ENCODE measurements around the gene ARMC9.
A peak's percentile ranks its signal among the peaks of the same experiment; 100 is the strongest.

ARMC9 gene

GRCh38 chr2:231183851-231184250 is 14.6 kb upstream of the ARMC9 start:
- H3K4me3 ChIP-seq (ENCODE audit: low read depth, low read length) = no peak overlapping the region
- H3K27ac ChIP-seq (ENCODE audit: extremely low read depth, low read depth, low read length) = no peak overlapping the region
- ChIA-PET CTCF (interaction anchor here (0.7 to 2.1 kb wide), 2 partner anchors 8 to 268 kb away, joined by 3 to 11 read pairs; no protein-coding TSS in a partner anchor), POLR2A (interaction anchor here (1.1 kb wide), 1 partner anchor 10 kb away, joined by 3 read pairs; no protein-coding TSS in a partner anchor)
- H3K9me3 ChIP-seq (ENCODE audit: control insufficient read depth, insufficient read depth, low read depth, low read length) = no peaks in the 10 kb centered on the region
- no peaks in the 10 kb centered on the region for H3K4me1 ChIP-seq (ENCODE audit: control insufficient read depth, insufficient read depth, low read length)
- H3K36me3 ChIP-seq (ENCODE audit: control insufficient read depth in 2 of 2, insufficient read depth in 1 of 2, low read length in 2 of 2) = no peaks in the 10 kb centered on the region
- TF ChIP-seq ZNF548 (tag by site-specific recombination; IDR thresholded peaks at IDR 0.05) = 0 out of 2 replicates have a peak, but pooled peaks have one; percentile 1
- TF ChIP-seq SP3 (tag by site-specific recombination; IDR thresholded peaks at IDR 0.05) = no peak

DNA sequence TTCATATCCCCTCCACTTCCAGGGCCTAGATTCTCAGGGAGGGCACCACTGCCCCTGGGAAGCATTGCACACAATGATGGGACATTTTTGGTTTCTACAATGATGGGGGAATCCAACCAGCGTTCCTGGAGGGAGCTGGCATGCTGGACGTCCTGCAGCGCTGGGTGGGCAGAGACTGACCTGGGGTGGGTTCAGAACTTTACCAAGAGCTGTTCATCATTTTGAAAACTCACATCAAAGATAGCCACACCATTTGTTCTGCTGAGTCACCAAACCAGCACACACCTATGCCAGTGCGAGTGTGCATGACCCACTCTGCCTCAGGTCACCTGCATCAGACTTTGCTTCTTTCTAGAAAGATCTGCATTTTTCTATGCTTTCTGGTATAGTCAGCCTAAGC is 14.1 kb upstream of the ARMC9 start:
- Histone ChIP-seq H3K4me1 (ENCODE audit: control insufficient read depth, insufficient read depth, low read length) (no peaks in the 10 kb centered on the region), H3K27ac (ENCODE audit: extremely low read depth, low read depth, low read length) (no peak overlapping the region), H3K4me3 (ENCODE audit: low read depth, low read length) (no peak overlapping the region), H3K9me3 (ENCODE audit: control insufficient read depth, insufficient read depth, low read depth, low read length) (no peaks in the 10 kb centered on the region), H3K36me3 (ENCODE audit: control insufficient read depth in 2 of 2, insufficient read depth in 1 of 2, low read length in 2 of 2) (no peaks in the 10 kb centered on the region)
- TF ChIP-seq, protein P1, sequence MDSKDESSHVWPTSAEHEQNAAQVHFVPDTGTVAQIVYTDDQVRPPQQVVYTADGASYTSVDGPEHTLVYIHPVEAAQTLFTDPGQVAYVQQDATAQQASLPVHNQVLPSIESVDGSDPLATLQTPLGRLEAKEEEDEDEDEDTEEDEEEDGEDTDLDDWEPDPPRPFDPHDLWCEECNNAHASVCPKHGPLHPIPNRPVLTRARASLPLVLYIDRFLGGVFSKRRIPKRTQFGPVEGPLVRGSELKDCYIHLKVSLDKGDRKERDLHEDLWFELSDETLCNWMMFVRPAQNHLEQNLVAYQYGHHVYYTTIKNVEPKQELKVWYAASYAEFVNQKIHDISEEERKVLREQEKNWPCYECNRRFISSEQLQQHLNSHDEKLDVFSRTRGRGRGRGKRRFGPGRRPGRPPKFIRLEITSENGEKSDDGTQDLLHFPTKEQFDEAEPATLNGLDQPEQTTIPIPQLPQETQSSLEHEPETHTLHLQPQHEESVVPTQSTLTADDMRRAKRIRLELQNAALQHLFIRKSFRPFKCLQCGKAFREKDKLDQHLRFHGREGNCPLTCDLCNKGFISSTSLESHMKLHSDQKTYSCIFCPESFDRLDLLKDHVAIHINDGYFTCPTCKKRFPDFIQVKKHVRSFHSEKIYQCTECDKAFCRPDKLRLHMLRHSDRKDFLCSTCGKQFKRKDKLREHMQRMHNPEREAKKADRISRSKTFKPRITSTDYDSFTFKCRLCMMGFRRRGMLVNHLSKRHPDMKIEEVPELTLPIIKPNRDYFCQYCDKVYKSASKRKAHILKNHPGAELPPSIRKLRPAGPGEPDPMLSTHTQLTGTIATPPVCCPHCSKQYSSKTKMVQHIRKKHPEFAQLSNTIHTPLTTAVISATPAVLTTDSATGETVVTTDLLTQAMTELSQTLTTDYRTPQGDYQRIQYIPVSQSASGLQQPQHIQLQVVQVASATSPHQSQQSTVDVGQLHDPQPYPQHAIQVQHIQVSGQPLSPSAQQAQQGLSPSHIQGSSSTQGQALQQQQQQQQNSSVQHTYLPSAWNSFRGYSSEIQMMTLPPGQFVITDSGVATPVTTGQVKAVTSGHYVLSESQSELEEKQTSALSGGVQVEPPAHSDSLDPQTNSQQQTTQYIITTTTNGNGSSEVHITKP (tag by site-specific recombination; IDR thresholded peaks at IDR 0.05) = peak; percentile 60
- TF ChIP-seq ZNF292 (tag by site-specific recombination; IDR thresholded peaks at IDR 0.05; ENCODE audit: borderline replicate concordance, low read depth) = no peak
- no peak for TF ChIP-seq ZNF585B (tag by site-specific recombination; IDR thresholded peaks at IDR 0.05)
- POLR2A ChIA-PET = interaction anchor here (1.1 kb wide), 1 partner anchor 11 kb away, joined by 3 read pairs; no protein-coding TSS in a partner anchor
- CTCF ChIA-PET = interaction anchor here (0.7 kb wide), 1 partner anchor 268 kb away, joined by 3 read pairs; no protein-coding TSS in a partner anchor

- ChIA-PET CTCF (no interaction called here), POLR2A (no interaction called here)
- Histone ChIP-seq H3K9me3 (ENCODE audit: control insufficient read depth, insufficient read depth, low read depth, low read length) (no peaks in the 10 kb centered on the region), H3K4me1 (ENCODE audit: control insufficient read depth, insufficient read depth, low read length) (no peaks in the 10 kb centered on the region), H3K27ac (ENCODE audit: extremely low read depth, low read depth, low read length) (no peak overlapping the region), H3K36me3 (ENCODE audit: control insufficient read depth in 2 of 2, insufficient read depth in 1 of 2, low read length in 2 of 2) (no peaks in the 10 kb centered on the region), H3K4me3 (ENCODE audit: low read depth, low read length) (no peak overlapping the region)
- TF ChIP-seq, protein P2, sequence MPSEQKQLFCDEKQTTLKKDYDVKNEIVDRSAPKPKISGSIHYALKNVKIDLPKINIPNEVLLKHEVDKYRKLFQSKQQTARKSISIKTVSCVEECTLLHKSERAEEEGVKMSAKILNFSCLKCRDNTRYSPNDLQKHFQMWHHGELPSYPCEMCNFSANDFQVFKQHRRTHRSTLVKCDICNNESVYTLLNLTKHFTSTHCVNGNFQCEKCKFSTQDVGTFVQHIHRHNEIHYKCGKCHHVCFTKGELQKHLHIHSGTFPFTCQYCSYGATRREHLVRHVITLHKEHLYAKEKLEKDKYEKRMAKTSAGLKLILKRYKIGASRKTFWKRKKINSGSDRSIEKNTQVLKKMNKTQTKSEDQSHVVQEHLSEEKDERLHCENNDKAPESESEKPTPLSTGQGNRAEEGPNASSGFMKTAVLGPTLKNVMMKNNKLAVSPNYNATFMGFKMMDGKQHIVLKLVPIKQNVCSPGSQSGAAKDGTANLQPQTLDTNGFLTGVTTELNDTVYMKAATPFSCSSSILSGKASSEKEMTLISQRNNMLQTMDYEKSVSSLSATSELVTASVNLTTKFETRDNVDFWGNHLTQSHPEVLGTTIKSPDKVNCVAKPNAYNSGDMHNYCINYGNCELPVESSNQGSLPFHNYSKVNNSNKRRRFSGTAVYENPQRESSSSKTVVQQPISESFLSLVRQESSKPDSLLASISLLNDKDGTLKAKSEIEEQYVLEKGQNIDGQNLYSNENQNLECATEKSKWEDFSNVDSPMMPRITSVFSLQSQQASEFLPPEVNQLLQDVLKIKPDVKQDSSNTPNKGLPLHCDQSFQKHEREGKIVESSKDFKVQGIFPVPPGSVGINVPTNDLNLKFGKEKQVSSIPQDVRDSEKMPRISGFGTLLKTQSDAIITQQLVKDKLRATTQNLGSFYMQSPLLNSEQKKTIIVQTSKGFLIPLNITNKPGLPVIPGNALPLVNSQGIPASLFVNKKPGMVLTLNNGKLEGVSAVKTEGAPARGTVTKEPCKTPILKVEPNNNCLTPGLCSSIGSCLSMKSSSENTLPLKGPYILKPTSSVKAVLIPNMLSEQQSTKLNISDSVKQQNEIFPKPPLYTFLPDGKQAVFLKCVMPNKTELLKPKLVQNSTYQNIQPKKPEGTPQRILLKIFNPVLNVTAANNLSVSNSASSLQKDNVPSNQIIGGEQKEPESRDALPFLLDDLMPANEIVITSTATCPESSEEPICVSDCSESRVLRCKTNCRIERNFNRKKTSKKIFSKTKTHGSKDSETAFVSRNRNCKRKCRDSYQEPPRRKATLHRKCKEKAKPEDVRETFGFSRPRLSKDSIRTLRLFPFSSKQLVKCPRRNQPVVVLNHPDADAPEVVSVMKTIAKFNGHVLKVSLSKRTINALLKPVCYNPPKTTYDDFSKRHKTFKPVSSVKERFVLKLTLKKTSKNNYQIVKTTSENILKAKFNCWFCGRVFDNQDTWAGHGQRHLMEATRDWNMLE (tag by site-specific recombination; conservative IDR thresholded peaks at IDR 0.05; ENCODE audit: low read depth) = no peak
- TF ChIP-seq, protein P3, sequence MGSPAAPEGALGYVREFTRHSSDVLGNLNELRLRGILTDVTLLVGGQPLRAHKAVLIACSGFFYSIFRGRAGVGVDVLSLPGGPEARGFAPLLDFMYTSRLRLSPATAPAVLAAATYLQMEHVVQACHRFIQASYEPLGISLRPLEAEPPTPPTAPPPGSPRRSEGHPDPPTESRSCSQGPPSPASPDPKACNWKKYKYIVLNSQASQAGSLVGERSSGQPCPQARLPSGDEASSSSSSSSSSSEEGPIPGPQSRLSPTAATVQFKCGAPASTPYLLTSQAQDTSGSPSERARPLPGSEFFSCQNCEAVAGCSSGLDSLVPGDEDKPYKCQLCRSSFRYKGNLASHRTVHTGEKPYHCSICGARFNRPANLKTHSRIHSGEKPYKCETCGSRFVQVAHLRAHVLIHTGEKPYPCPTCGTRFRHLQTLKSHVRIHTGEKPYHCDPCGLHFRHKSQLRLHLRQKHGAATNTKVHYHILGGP (tag by site-specific recombination; IDR thresholded peaks at IDR 0.05) = no peak
- no peak for TF ChIP-seq ZSCAN16 (tag by site-specific recombination; IDR thresholded peaks at IDR 0.05)
- TF ChIP-seq ZNF701 (tag by site-specific recombination; IDR thresholded peaks at IDR 0.05) = no peak
- TF ChIP-seq, protein P4, sequence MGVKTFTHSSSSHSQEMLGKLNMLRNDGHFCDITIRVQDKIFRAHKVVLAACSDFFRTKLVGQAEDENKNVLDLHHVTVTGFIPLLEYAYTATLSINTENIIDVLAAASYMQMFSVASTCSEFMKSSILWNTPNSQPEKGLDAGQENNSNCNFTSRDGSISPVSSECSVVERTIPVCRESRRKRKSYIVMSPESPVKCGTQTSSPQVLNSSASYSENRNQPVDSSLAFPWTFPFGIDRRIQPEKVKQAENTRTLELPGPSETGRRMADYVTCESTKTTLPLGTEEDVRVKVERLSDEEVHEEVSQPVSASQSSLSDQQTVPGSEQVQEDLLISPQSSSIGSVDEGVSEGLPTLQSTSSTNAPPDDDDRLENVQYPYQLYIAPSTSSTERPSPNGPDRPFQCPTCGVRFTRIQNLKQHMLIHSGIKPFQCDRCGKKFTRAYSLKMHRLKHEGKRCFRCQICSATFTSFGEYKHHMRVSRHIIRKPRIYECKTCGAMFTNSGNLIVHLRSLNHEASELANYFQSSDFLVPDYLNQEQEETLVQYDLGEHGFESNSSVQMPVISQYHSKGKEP (tag by site-specific recombination; IDR thresholded peaks at IDR 0.05) = no peak
- TF ChIP-seq ZNF660 (tag by site-specific recombination; IDR thresholded peaks at IDR 0.05) = no peak
- TF ChIP-seq ZFHX2 (tag by site-specific recombination; conservative IDR thresholded peaks at IDR 0.05) = no peak
- no peak for TF ChIP-seq IKZF3 (tag by site-specific recombination; IDR thresholded peaks at IDR 0.05)
- TF ChIP-seq ZBTB20 (tag by site-specific recombination; IDR thresholded peaks at IDR 0.05) = no peak
- no peak for TF ChIP-seq ZNF169 (tag by site-specific recombination; IDR thresholded peaks at IDR 0.05)
- TF ChIP-seq ZNF223 (tag by site-specific recombination; IDR thresholded peaks at IDR 0.05) = no peak
- TF ChIP-seq BCL11B (tag by site-specific recombination; IDR thresholded peaks at IDR 0.05; ENCODE audit: low read depth) = no peak
Observed at GRCh38 chr2:231185050-231185725, 13.2 kb upstream of the ARMC9 start.
